LNCAP (cell line): ENCODE measurements around the gene KCNK4.

ENCODE experiments used
- TF ChIP-seq, protein P1 (sequence below): fragments of 450-650 bp; IDR thresholded peaks from 2 replicates; pipeline ENCODE4 v1.5.1; 2017; ENCODE audit warnings: mild to moderate bottlenecking

KCNK4 gene

GRCh38 chr11:64291262-64291751, at the start of gene KCNK4:
TSS of gene KCNK4 (plus strand) at chr11:64291302. CDS start at chr11:64293019, 1,717 bp downstream.
- TF ChIP-seq, protein P1, sequence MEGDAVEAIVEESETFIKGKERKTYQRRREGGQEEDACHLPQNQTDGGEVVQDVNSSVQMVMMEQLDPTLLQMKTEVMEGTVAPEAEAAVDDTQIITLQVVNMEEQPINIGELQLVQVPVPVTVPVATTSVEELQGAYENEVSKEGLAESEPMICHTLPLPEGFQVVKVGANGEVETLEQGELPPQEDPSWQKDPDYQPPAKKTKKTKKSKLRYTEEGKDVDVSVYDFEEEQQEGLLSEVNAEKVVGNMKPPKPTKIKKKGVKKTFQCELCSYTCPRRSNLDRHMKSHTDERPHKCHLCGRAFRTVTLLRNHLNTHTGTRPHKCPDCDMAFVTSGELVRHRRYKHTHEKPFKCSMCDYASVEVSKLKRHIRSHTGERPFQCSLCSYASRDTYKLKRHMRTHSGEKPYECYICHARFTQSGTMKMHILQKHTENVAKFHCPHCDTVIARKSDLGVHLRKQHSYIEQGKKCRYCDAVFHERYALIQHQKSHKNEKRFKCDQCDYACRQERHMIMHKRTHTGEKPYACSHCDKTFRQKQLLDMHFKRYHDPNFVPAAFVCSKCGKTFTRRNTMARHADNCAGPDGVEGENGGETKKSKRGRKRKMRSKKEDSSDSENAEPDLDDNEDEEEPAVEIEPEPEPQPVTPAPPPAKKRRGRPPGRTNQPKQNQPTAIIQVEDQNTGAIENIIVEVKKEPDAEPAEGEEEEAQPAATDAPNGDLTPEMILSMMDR, result no peak

DNA sequence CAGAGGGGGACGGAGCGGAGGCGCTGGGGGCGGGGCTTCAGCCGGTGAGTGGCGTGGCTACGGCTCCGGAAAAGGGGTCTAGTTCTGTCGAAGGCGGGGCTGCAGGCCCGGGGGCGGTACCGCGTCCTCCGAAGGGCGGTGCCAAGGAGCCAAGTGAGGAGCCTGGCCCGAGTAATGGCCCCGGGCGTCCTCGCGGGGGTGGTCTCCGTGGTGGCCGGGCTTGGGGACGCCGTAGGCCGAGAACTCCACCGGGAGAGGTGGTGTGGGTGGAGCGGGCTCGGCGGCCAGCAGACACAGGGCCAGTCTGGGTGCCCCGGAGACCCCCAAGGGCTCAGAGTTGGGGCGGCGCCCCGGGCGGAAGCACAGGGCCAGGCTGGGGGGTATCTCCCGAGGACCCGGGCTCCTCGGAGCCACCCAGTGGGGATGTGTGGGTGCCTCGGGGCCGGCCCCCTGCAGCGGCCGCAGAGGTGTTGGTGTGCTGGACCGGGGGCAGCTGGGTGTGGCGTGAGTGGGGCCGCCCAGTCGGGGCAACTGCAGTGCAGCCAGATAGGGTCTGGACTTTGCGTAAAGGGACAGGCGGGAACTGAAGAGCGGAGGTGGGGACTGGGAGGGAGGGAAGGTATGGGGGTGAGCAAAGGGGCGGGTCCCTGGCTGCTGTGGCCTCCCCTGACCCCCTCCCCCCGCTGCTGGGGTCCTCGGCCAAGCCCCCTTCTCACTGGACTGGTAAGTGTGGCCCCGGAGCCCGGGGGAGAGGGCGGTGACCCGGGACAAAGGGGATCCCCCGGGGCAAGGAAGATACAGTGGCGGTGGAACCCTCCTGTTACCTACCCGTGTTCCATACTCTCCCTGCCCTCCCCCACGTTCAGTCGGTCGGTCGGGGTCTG, 49.4 kb upstream of the KCNK4 start:
- TF ChIP-seq, protein P1, result no peak

DNA sequence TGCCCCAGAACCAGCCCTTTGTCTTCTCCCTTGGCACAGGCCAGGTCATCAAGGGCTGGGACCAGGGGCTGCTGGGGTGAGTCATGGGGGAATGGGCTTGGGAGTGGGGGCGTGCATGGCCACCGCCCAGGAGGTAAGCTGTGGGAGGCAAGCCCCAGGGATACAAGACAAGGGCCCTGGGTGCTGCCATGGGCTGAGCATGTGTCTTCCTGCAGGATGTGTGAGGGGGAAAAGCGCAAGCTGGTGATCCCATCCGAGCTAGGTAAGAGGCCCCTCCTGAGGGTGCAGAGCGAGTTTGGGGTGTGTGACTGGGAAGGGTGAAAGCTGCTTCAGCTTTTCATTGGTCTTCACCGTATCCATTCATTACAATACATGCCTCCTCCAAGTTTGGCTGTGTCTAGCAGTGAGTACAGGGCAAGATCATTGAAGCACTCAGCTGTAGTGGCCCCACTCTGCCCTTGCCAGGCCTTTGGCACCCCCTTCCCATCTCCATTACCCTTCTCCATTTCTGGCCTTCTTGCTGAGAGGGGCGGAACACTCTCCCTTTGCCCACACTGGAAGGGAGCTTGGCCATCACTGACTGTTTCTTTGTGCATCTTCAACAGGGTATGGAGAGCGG, 47.8 kb upstream of the KCNK4 start:
- TF ChIP-seq, protein P1, result no peak

GRCh38 chr11:64244107-64244506, 47.0 kb upstream of the KCNK4 start:
- TF ChIP-seq, protein P1, result no peak

- TF ChIP-seq, protein P1, result no peak
Measured at GRCh38 chr11:64244966-64245365, 46.1 kb upstream of the KCNK4 start.

GRCh38 chr11:64245401-64245796, 45.7 kb upstream of the KCNK4 start:
- TF ChIP-seq, protein P1, result no peak

GRCh38 chr11:64245797-64246620, 45.1 kb upstream of the KCNK4 start:
- TF ChIP-seq, protein P1, result no peak
